Measurements from ENCODE around the gene FXN.

DNA sequence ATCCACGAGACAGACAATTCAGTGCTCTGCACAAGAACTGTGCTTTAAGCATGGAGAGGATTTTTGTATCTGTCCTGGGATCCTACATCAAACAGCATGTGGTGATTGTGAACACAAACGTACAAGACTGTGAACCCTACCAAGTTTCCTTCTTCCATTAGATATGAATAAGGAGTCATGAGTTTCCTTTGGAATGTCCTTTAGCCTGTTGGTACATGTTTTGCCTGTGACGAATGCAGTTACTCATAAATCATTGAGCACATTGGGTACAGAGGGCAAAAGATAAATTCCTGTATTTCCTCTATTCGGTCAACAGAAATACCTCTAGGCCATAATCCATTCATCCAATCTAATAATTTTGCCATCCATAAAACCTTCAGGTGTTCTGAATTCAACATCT is 61.5 kb downstream of the FXN start:
- no peak for TF ChIP-seq EZH2phosphoT487 (IDR thresholded peaks at IDR 0.05; ENCODE audit: borderline replicate concordance, low read length)
- TF ChIP-seq EZH2 (IDR thresholded peaks at IDR 0.05; ENCODE audit: low read length, unreplicated experiment), result no peak
